SU-DHL-6 (cell line): ENCODE data around the gene TARS1.

Source experiments
- EZH2phosphoT487 ChIP-seq: fragments of 200-600 bp; sonication (generic), shearing (Covaris generic); conservative IDR thresholded peaks from 2 replicates; pipeline ENCODE4 v1.6.1; 2018; ENCODE audit warnings: mild to moderate bottlenecking, antibody characterized with exemption, low read length, moderate library complexity, mixed read lengths
- TF ChIP-seq, protein P1 (sequence below): fragments of 200-600 bp; sonication (generic); IDR thresholded peaks from one replicate; pipeline ENCODE4 v1.5.1; 2017; ENCODE audit warnings: antibody characterized with exemption, mild to moderate bottlenecking, low read length, moderate library complexity; ENCODE audit not compliant: insufficient read depth, poor library complexity, severe bottlenecking

GRCh38 chr5:33474004-33474403 is 33.2 kb downstream of the TARS1 start:
- TF ChIP-seq, protein P1, sequence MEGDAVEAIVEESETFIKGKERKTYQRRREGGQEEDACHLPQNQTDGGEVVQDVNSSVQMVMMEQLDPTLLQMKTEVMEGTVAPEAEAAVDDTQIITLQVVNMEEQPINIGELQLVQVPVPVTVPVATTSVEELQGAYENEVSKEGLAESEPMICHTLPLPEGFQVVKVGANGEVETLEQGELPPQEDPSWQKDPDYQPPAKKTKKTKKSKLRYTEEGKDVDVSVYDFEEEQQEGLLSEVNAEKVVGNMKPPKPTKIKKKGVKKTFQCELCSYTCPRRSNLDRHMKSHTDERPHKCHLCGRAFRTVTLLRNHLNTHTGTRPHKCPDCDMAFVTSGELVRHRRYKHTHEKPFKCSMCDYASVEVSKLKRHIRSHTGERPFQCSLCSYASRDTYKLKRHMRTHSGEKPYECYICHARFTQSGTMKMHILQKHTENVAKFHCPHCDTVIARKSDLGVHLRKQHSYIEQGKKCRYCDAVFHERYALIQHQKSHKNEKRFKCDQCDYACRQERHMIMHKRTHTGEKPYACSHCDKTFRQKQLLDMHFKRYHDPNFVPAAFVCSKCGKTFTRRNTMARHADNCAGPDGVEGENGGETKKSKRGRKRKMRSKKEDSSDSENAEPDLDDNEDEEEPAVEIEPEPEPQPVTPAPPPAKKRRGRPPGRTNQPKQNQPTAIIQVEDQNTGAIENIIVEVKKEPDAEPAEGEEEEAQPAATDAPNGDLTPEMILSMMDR, result no peak
- TF ChIP-seq EZH2phosphoT487, result no peak
